ENCODE measurements around the gene ARID1B. TPM values are rescaled to one million over a fixed set of nuclear protein-coding genes. Genes with fewer than 3 reads are reported as not detected.

The ARID1B gene
- total RNA-seq, 1 experiment from 2014 or later = 63.9 TPM

GRCh38 chr6:156782691-156783320 is 5.6 kb downstream of the ARID1B start:
- ChIA-PET POLR2A (interaction anchor here (0.7 to 6.2 kb wide), 11 partner anchors 9 to 263 kb away, joined by 3 to 57 read pairs (median 5); no protein-coding TSS in a partner anchor), CTCF (interaction anchor here (0.6 to 1.0 kb wide), 6 partner anchors 11 to 1468 kb away, joined by 3 to 4 read pairs (median 4); partner anchors contain the start of gene TFB1M)
- no peak for TF ChIP-seq CTCF (IDR thresholded peaks at IDR 0.05; ENCODE audit: unreplicated experiment)
- H3K4me1 Mint-ChIP-seq (ENCODE audit: insufficient read depth, unreplicated experiment) = peaks cover 13% of the 10 kb centered on the region
- H3K27me3 Mint-ChIP-seq (ENCODE audit: insufficient read depth, unreplicated experiment) = no peaks in the 10 kb centered on the region
- BruUV-seq (replicated peaks) = no TSS peak
- intact Hi-C loops (cut with micrococcal nuclease) = loop anchor here (5.0 kb wide), 4 partner anchors 84 to 1466 kb away; no protein-coding TSS in a partner anchor
- H3K9me3 Mint-ChIP-seq (ENCODE audit: unreplicated experiment) = no peaks in the 10 kb centered on the region
- peak overlapping the region; percentile 97 for H3K27ac Mint-ChIP-seq (ENCODE audit: low read depth, unreplicated experiment)
- peaks cover 20% of the 10 kb centered on the region for H3K36me3 Mint-ChIP-seq (ENCODE audit: insufficient read depth, unreplicated experiment)
- H3K4me3 Mint-ChIP-seq (ENCODE audit: unreplicated experiment) = peak overlapping the region; percentile 79
- peak; percentile 5 for DNase-seq (ENCODE audit: unreplicated experiment)

GRCh38 chr6:156783958-156784357 is 6.8 kb downstream of the ARID1B start:
- Mint-ChIP-seq H3K9me3 (ENCODE audit: unreplicated experiment) (no peaks in the 10 kb centered on the region), H3K4me1 (ENCODE audit: insufficient read depth, unreplicated experiment) (peaks cover 13% of the 10 kb centered on the region), H3K27ac (ENCODE audit: low read depth, unreplicated experiment) (peak overlapping the region; percentile 97), H3K4me3 (ENCODE audit: unreplicated experiment) (peak overlapping the region; percentile 79), H3K27me3 (ENCODE audit: insufficient read depth, unreplicated experiment) (no peaks in the 10 kb centered on the region), H3K36me3 (ENCODE audit: insufficient read depth, unreplicated experiment) (peaks cover 20% of the 10 kb centered on the region)
- intact Hi-C loops (cut with micrococcal nuclease) = loop anchor here (5.0 kb wide), 4 partner anchors 83 to 1467 kb away; no protein-coding TSS in a partner anchor
- DNase-seq (ENCODE audit: unreplicated experiment) = no peak
- CTCF ChIA-PET = interaction anchor here (0.7 kb wide), 1 partner anchor 62 kb away, joined by 5 read pairs; no protein-coding TSS in a partner anchor
- POLR2A ChIA-PET = interaction anchor here (0.9 to 6.2 kb wide), 7 partner anchors 63 to 262 kb away, joined by 3 to 57 read pairs (median 10); no protein-coding TSS in a partner anchor
- no peak for TF ChIP-seq CTCF (IDR thresholded peaks at IDR 0.05; ENCODE audit: unreplicated experiment)
- no TSS peak for BruUV-seq (replicated peaks)

GRCh38 chr6:156786652-156787051 is 9.5 kb downstream of the ARID1B start:
- no peak for DNase-seq (ENCODE audit: unreplicated experiment)
- Mint-ChIP-seq H3K4me3 (ENCODE audit: unreplicated experiment) (no peak overlapping the region), H3K4me1 (ENCODE audit: insufficient read depth, unreplicated experiment) (peaks cover 27% of the 10 kb centered on the region), H3K36me3 (ENCODE audit: insufficient read depth, unreplicated experiment) (peaks cover 13% of the 10 kb centered on the region), H3K27ac (ENCODE audit: low read depth, unreplicated experiment) (no peak overlapping the region), H3K27me3 (ENCODE audit: insufficient read depth, unreplicated experiment) (no peaks in the 10 kb centered on the region), H3K9me3 (ENCODE audit: unreplicated experiment) (no peaks in the 10 kb centered on the region)
- no peak for TF ChIP-seq CTCF (IDR thresholded peaks at IDR 0.05; ENCODE audit: unreplicated experiment)
- intact Hi-C loops (cut with micrococcal nuclease) = no loop called here
- POLR2A ChIA-PET = interaction anchor here (0.6 to 6.2 kb wide), 4 partner anchors 9 to 235 kb away, joined by 3 to 57 read pairs (median 16); partner anchors contain the start of gene ARID1B
- CTCF ChIA-PET = interaction anchor here (0.6 kb wide), 1 partner anchor 1503 kb away, joined by 3 read pairs; no protein-coding TSS in a partner anchor
- BruUV-seq (replicated peaks) = no TSS peak

Measured in MCF 10A (cell line).